ENCODE results near the gene CEP112. TPM values are rescaled to one million over a fixed set of nuclear protein-coding genes. Genes with fewer than 3 reads are reported as not detected.
A peak's percentile ranks its signal among the peaks of the same experiment; 100 is the strongest.
"Not testable (repeated sequence)": the region's sequence is repeated elsewhere in the genome, so short reads cannot be mapped to it uniquely, and the experiment has no call there.

CEP112 gene
- total RNA-seq, 1 donor from 2014 or later, result 8.5 TPM

DNA sequence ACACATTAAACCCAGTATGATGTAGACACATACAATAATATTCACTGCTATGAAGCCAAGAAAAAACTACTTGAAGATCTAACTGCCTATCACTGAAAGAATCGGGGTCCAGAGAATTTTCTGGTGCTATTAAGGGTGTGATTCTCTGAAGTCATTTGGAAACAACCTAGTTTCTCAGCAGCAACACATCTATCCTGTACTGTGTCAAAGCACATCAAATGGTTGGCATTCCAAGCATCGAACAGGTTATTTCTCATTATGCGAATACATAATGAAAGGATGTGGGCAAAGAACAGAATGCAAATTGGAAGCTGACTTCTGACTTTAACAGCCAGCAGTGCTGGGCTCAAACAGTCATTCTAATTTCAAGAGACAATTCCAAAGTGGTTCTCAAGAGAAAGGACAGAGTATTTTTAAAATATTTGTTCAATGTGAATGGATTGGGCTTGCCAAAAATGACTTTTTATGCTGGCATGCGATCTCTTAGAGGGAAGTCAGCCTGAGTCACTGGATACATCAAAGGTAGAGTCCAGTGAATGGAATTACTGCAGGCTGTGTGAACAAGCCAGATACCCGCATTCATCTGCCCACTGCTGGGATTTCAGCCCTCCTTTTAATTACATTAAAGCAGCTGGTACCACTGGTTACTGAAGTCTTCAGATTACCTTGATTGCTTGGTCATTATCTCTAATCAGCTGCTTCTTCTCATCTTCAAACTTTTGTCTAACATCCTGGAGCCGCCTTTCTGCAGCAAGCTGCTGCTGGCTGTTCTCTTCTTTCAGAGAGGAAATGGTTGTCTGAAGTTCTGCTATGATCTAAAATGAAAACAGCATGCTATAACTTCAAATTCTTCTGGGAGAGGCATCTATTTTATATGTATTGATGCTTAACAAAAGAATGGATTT is 449.3 kb downstream of the CEP112 start:
- peak; percentile 76 to 84 for DNase-seq (ENCODE audit: low read depth in 2 of 2)

DNA sequence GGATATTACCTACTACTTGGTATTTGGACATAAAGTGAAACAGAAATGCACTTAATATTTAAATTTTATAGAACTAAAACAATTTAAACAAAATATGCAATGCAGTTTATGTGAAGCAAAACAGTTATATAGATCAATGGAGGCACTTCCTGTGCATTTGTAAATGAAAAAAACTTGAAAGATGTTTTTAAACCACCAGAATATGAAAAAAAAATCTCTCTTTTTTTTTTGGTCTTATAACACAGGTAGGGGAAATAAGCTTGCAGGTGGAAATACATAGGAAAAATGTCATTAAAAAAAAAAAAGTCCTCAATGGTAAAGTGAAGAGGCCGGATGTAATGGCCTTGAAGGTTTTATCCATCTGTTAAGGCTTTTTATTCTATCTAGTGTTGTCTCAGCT is 450.2 kb downstream of the CEP112 start:
- DNase-seq (ENCODE audit: low read depth in 2 of 2), result no peak

DNA sequence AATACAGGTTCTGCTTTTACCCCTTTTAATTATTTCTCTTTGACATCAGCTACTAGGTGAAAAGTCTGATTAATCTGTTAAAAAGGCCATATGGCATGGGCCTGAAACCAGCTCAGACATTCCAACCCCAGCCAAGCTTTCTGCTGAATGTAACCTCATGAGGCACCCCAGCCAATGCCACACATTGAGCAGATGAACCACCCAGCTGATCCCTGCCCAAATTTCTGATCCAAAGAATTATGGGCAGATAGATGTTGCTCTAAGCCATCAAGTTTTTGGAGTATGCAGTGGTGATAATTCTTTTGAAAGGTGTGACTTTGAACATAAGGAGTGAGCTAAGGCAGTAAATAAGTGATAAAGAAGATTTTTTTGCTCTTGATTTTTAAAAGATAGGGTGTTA is 452.9 kb downstream of the CEP112 start:
- no peak for DNase-seq (ENCODE audit: low read depth in 2 of 2)

DNA sequence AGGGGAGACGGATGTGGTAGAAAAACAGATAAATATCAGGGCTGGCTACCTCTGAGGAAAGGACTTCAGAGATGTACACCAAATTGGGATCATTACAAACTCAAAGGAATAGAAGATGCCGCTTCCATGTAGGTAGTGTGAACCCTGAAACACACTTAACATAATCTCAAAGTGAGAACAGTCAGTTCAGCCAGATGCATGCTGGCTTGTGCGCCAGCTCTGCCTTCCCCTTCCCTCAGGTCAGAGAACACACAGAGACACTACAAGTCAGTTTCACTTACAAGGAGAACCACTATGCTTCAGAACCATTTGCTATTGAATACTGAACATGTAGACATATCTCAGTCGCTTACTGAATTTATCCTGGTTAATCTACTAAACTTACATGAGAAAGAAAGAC is 454.5 kb downstream of the CEP112 start:
- no peak for DNase-seq (ENCODE audit: low read depth in 2 of 2)

DNA sequence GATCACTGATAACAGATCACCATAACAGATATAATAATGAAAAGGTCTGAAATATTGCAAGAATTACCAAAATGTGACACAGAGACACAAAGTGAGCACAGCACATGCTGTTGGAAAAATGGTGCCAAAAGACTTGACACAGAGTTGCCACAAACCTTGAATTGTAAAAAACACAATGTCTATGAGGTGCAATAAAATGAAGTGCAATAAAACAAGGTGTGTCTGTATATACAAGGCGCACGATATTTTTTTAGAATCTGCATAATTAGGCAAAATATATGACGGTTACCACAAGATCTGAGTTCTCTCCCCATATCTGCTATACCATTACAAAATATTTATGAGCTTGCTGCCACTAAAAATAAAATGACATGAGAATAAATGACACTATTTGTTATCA is 458.6 kb downstream of the CEP112 start:
- DNase-seq (ENCODE audit: low read depth in 2 of 2), result no peak

DNA sequence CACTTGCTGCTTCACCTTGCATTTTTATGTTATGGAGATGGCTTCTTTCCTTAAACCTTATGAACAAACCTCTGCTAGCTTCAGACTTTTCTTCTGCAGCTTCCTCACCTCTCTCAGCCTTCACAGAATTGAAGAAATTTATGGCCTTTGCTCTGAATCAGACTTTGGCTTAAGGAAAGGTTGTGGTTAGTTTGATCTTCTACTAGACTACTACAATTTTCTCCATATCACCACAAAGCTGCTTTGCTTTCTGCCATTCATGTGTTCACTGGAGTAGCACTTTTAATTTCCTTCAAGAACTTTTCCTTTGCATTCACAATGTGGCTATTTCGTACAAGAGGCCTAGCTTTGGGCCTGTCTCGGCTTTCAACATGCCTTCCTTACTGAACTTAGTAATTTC is 459.3 kb downstream of the CEP112 start:
- DNase-seq (ENCODE audit: low read depth in 2 of 2), result not testable (repeated sequence)

DNA sequence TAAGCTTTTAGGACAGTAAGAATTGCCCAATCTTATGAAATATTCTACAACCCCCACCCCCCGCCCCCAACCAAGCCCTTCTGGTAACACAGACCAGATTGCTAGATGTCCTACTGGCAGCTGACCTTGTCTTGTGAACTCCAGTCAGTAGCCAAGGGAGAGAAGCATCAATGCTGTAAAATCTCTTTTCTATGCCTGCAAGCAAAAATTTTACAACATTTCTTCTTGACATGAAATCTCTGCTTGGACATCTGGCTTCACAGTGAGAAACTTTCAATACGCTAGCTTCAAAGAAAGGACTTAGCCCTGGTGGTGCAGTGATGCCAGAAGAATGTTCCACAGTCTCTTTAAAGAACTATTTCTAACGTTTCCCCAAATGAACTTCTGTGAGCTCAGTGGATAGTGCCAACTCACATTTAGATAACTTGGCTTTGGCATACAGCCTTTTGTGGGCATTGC is 461.2 kb downstream of the CEP112 start:
- no peak for DNase-seq (ENCODE audit: low read depth in 2 of 2)

DNA sequence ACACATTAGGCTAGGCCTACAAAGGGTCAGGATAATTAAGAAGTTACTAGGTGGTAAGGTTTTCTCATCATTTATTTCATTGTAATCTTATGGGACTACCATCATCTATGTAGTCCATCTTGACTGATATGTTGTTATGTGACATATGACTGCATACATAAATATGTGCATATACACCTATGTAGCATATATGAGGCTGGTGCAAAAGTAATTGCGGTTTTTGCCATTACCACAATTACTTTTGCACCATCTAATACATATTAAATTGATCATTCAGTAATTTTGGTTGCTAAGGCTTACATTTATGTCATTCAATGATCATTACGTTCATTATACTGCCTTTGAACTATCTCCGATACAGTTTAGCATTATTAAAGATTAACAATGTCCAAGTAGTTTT is 462.7 kb downstream of the CEP112 start:
- no peak for DNase-seq (ENCODE audit: low read depth in 2 of 2)

DNA sequence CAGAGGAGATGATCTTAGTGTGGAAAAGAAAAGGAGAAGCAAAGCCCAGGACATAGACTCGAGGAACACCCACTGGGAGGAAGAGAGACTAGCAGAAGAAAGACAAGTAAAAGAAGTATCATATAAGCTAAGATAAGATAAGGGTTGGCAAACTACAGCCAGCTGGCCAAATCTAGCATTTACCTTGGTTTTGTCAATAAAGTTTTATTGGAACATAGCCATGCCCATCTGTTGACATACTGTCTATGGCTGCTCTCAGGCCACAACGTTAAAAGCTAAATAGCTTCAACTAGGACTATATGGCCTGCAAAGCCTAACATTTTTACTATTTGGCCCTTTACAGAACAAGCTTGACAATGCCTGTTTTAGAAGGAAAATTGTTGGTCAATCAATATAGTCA is 464.1 kb downstream of the CEP112 start:
- no peak for DNase-seq (ENCODE audit: low read depth in 2 of 2)

DNA sequence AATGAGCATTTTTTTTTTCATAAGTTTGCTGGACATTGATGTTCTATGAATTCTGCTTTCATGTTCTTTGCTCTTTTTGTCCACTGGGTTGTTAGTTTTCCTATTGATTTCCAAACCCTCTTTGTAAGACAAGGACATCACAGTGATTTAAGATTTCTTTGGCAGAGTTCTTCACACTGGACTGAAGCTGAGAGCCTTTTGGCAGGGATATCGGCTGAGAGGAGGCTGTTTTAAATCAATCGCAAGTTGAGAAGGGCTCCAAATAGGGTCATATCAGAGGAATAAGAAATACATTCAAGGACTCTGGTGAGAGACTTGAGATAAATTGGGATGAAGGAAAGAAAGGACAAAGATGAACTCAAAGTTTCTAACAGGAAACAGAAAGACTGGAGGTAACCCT is 464.7 kb downstream of the CEP112 start:
- DNase-seq (ENCODE audit: low read depth in 2 of 2), result no peak

DNA sequence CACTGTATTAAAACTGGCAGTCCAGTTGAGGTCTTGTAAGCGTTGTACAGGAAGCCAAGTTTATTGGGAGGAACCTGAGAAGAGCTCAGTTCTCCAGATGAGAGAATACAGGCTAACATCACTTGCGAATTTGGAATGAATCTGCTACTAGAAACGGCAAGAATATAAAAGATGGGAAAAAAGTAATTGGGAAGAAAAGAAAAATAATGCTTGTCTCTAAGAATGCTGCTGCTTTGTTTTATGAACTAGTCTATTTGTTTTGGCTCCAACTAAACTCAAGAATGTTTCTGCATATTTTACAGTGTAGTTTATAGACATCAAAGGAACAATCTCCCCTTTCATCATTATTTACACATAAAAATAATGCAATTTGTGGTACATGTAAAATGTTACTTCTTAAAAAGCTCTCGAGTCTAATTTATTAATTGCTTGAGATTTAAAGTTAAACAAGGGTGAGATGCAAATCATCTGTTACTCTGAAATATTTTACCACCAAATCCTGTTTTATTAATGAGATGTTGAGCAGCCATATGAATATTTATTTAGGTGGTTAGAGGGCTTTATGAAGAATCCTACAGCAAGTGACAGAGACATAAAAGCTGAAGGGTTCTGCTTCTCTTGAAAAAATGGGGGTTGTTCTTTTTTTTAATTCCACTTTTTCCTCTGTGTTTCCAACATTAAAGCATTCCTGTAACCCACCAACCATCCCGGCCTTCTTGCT is 468.3 kb downstream of the CEP112 start:
- no peak for DNase-seq (ENCODE audit: low read depth in 2 of 2)

DNA sequence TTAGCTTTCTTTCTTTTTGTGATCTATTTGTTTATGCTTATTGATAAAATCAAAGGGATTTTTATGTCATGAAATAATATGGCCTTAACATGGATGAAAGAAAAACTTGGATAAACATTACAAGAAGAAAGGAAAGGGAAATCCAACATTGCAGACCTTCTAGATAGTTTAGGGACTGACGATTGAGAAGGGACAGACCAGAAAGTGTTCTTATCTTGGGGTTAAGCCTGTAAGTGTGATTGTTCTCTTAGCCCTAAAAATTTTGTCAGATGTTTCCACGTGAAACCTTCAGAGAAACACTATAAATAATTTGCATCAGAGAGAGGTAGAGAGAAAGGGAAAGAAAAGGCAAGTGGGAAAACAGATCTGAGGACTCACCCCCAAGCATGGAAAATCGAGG is 473.3 kb downstream of the CEP112 start:
- no peak for DNase-seq (ENCODE audit: low read depth in 2 of 2)

DNA sequence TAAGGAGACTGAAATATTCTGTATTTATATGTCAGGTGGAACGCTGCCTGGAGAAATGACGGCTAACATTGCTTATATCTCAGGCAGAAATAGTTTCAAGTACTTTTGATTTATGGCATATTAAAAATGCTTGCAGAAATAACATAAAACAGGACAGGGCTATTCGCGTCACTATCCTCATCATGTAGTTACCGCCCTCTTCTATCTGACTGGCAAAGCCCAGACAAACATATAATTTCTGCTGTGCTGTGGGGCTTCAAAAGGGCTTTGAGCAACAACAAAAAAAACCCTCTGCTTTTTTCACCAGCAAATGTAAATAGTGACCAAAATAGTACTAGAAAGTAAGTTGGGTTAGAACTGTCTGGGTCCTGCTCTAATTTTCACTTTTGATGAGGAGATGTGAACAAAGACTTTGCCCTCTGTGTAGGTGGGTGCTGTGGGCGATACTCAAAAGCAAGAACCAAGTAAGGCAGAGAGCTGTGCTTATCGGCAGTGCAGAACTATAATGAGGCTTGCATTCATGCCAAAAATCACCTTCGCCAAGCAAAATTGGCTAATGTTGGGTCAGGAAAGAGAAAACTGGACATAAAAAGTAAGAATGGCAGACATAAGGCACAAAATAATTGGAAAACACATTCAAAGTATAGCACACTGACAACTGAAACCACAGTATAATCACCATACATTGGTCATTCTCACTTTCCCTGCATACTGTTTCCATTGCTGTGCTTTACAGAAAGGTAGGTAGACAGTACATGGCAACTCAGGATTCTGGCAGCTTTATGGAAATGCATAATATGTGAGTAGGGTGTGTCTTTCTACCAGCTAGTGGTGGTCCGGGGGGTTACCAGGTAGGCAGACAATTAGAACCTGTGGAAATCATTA is 479.3 kb downstream of the CEP112 start:
- DNase-seq (ENCODE audit: low read depth in 2 of 2), result peak in 1 of 2 donors; percentile 22

DNA sequence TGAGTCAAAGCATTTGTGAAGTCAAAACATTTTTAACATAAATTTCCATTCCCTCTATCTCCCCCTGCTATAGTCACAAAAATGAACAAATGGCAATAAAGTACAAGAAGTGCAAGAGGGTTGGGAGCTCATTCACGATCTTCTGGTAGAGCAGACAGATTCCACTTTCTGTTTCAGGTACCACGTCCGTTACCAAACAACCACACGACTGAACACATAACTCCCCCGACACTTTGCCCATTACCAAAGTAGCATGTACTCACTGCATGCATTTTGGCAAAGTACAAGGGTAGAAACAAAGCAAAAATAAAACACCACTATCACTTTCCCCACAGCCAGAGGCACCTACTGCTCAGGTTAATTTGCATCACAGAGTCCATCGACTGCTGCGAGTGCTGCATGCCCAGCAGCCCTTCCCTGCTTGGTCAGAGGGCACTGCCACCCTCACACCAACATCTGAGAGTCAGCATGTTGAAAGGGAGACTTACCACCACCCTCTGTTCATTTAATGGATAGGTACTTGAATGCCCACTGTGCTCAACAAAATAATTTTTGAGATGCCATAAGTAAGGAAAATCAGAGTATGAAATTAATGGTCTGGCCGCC is 480.2 kb downstream of the CEP112 start:
- no peak for DNase-seq (ENCODE audit: low read depth in 2 of 2)

DNA sequence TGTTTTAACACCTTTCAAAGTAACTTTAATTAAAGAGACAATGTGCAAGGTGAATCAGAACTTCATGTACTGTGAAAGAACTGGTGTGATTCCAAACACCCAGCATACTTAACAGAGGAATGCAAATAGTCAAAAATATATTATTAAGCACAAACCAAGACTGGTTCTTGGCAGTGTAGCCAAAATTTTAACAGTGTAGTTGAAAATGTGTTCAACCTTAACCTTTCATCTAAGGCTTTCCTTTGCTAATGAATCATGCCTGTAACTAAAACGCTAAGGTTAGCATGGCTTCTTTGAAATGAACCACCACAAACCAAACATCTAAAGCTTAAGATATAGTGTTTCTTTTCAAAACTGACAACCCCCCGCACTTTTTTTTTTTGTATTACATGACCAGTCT is 484.2 kb downstream of the CEP112 start:
- DNase-seq (ENCODE audit: low read depth in 2 of 2), result no peak

DNA sequence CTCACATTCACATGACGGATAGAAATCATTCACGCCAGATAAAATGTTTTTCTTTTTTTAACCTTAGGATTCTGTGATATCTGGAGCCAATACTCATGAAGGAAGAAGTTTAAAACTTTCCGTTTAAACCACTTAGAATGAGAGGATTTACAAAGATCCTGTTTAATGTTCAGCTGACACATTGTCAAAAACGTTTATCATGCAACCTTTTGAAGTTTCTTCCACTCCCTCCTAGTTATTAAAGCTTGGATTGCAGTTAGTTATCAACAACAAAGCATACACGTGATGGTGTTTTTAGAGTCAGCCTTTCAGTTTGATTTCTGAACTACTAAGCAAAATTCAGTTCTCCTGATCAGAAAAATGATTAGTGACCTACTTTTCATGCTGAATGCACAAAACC is 487.2 kb downstream of the CEP112 start:
- no peak for DNase-seq (ENCODE audit: low read depth in 2 of 2)

DNA sequence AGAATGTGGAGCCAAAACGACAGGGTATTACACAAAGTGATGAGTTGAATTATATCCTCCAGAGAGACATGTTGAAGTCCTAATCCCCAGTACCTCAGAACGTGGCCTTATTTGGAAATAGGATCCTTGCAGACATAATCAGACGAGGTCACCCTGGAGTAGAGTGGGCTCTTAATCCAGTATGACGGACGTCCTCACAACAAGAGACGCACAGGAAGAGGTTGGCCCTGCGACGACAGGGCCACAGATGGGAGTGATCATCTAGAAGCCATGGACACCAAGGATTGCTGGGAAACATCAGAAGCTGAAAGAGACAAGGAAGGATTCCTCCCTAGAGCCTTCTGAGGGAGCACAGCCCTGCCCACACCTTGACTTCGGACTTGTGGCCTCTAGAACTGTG is 488.0 kb downstream of the CEP112 start:
- no peak for DNase-seq (ENCODE audit: low read depth in 2 of 2)

DNA sequence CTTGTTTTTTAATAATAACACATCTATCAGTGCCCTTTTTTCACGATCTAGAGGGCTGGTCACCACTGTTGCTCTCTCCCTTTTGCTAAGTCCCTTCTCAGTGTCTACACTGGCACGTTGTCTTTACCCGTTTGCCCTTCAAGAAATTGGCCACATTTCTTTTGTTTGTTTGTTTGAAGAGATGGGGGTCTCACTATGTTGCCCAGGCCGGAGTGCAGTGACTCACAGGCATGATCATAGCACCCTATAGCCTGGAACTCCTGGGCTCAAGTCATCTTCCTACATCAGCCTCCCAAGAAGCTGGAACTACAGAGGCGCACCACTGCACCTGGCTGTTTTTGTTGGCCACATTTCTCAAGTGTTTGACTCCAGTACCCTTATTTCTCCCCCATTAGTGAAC is 492.5 kb downstream of the CEP112 start:
- DNase-seq (ENCODE audit: low read depth in 2 of 2), result no peak

DNA sequence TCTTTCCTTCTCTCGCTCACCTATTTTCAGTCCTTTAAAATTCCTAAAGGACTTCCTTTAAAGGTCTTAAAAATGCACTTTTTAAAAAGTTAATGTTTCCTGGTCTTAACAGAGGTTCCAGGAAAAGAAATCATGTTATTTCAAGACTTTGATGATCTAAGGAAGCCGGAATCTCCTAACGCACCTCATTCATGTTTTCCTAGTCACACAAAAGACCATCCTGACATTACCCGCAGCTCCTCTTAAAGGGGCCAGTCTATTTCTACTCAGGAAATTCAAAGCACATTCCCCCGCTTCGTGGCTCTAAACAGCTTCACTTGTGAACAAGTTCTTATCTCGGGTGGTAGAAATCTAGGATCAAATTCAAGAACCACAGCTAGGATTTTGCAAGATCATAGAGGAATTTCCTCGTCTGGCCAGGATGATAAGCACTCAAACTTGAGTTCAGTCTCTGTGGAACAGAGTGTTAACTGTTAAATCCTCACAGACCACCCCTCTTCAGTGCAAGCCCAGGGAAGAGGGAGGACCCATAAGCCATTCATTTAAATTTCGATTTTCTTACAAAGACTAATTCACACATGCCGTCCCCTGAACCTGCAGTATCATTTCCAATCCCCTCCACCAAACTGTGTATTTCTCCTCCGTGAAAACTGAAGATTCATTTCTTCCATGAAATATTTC is 493.4 kb downstream of the CEP112 start:
- DNase-seq (ENCODE audit: low read depth in 2 of 2), result peak; percentile 10 to 55

DNA sequence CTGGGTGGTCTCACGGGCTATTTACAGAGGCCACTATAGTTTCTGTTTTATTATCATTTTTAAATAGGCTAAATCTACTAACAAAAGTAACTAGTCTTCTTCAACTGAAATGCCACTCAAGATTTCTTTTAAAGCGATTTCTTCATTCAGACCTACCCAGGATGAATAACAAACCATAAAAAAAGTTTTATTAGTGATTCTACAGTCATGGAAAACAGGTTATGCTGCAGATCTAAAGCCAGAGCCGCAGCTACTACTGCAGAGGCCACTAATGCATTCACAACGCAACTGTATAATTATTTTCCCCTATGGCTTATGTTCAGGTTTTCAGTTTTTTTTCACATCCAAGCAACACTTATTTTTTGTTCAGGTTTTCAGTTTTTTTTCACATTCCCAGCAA is 494.3 kb downstream of the CEP112 start:
- DNase-seq (ENCODE audit: low read depth in 2 of 2), result no peak
